Adrenal gland (tissue), 12 donors: ENCODE data around the gene DOCK11. TPM values are rescaled to one million over a fixed set of nuclear protein-coding genes. Genes with fewer than 3 reads are reported as not detected.

Experiments used
- DNase-seq, 7 donors: peaks; one replicate each; pipeline ENCODE4 v3.0.0-alpha.2; 2019 to 2020
- H3K27ac ChIP-seq, 5 donors: fragments of 200-600 bp; sonication (generic) in 4 of 5; 1 replicate in 3 of 5; 2 replicates in 2 of 5; pipeline versions ENCODE4 v1.5.1 to v1.8.0; 2016 to 2020; ENCODE audit warnings: mild to moderate bottlenecking in 1 of 5
- H3K27me3 ChIP-seq: fragments of 200-600 bp; 2 replicates; pipeline ENCODE4 v1.8.0; 2021
- H3K36me3 ChIP-seq, 2 donors: fragments of 200-600 bp; replicated peaks in 1 of 2; 1 replicate in 1 of 2; 2 replicates in 1 of 2; pipeline versions ENCODE4 v1.5.1 to v1.8.0; 2018 to 2022
- H3K4me1 ChIP-seq, 2 donors: fragments of 200-600 bp; replicated peaks in 1 of 2; 1 replicate in 1 of 2; 2 replicates in 1 of 2; pipeline versions ENCODE4 v1.5.1 to v1.8.0; 2018 to 2021
- H3K4me3 ChIP-seq, 4 donors: fragments of 200-600 bp; sonication (generic) in 3 of 4; one replicate each; pipeline ENCODE4 v1.5.1; 2016 to 2018
- H3K9me3 ChIP-seq, 3 donors: fragments of 200-600 bp; sonication (generic) in 1 of 3; replicated peaks in 1 of 3; 1 replicate in 2 of 3; 2 replicates in 1 of 3; pipeline versions ENCODE4 v1.5.1 to v1.8.0; 2016 to 2021
- POLR2A ChIP-seq, 2 donors: fragments of 450-650 bp; IDR thresholded peaks; one replicate each; pipeline ENCODE4 v1.6.1; 2017; ENCODE audit warnings: antibody characterized with exemption in 2 of 2, mild to moderate bottlenecking in 2 of 2, moderate library complexity in 1 of 2
- WGBS, 4 donors: extraction: QIAGEN DNeasy Blood & Tissue Kit in 2 of 4; methylation state at CpG; one replicate each; pipeline versions ENCODE4 v1.1.5 to v1.1.7; 2013 to 2017; 5-methylcytosine and 5-hydroxymethylcytosine counted together
- intact Hi-C, 2 donors: fragments of 100-400 bp; cut with DNase I; formaldehyde crosslinking; loops; one replicate each; pipeline versions ENCODE4 v1.14.1 to v1.15.0; 2022 to 2023
- polyA plus RNA-seq, 3 donors: library from polyadenylated mRNA; stranded (reverse); fragments of 200-250 nt in 2 of 3; fragments of 350-450 nt in 1 of 3; fragmentation: Illumina TruSeq in 1 of 3; extraction: RNeasy Lipid Tissue Mini Kit (QIAGEN cat#74804) in 1 of 3; gene quantifications; one replicate each; pipeline ENCODE4 v1.2.3, GENCODE V29; 2013 to 2014
- total RNA-seq, 9 donors: library from RNA; depleted of rRNA in 4 of 9; stranded (reverse); fragments of >200 nt in 4 of 9; fragments of 120-200 nt in 1 of 9; fragmentation: NEBNext Ultra II Directional in 1 of 9; extraction: Animal tissue kit (Norgen Biotek cat#: 25700) in 1 of 9; gene quantifications; one replicate each; pipeline versions ENCODE4 v1.1.0 to v1.2.4, GENCODE V29; 2013 to 2023
- TF ChIP-seq, protein P1 (sequence below), 6 experiments: fragments of 450-650 bp in 4 of 6; fragments of 200-600 bp in 2 of 6; sonication (generic) in 1 of 6; IDR thresholded peaks; 1 replicate in 5 of 6; 2 replicates in 1 of 6; pipeline versions ENCODE4 v1.5.1 to v1.8.0; 2016 to 2021; ENCODE audit warnings: antibody characterized with exemption in 6 of 6, mild to moderate bottlenecking in 2 of 6, moderate library complexity in 1 of 6
- donor health status: healthy with polysubstance abuse.
- donor health status: Bipolar disorder and iron deficiency.
- donor health status: DM: yes; HTN: yes; CAD: no.
- donor health status: DM: no; HTN: no; CAD: no.
- donor health status: DM: no; HTN: no; CAD: no.
- donor health status: DM: yes; HTN: yes; CAD: no.

Gene DOCK11
- total and polyA plus RNA-seq, 12 donors: 4.8 to 28.1 (median 13.2) TPM

DNA sequence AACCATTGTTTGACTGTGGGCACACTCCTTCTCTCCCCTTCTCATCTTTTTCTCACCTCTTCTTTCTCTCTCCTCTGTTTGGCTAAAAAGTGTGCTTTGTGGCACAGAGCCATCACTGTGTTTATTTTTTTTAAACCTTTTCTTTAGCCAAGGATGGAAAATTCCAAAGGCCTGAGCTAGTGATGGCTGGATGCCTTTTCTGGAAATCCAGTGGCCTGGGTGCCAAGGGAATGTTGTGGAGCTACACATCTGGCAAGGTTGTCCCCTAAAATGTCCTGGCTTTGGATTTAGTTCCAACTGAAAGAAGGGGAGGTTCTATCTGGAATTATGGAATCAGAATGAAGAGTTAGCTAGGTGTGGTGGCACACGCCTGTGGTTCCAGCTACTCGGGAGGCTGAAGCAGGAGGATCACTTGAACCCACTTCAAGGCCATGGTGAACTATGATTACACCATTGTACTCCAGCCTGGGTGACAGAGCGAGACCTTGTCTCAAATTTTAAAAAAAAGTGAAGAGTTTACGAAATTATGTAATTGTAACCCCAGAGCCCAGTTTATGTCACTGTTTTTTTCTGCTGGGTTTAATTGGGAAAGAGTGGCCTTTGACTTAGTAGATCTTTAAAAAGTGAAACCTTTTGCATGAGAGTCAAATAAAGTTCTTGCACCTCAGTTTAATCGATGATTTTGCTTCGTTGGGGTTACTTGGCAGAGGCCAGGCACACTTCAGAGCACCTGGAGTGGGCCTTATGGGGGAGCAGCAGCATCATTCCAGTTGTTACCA lies 17.7 kb downstream of the DOCK11 start:
- intact Hi-C loops: no loop called here
- no peaks in the 10 kb centered on the region for H3K4me1 ChIP-seq

DNA sequence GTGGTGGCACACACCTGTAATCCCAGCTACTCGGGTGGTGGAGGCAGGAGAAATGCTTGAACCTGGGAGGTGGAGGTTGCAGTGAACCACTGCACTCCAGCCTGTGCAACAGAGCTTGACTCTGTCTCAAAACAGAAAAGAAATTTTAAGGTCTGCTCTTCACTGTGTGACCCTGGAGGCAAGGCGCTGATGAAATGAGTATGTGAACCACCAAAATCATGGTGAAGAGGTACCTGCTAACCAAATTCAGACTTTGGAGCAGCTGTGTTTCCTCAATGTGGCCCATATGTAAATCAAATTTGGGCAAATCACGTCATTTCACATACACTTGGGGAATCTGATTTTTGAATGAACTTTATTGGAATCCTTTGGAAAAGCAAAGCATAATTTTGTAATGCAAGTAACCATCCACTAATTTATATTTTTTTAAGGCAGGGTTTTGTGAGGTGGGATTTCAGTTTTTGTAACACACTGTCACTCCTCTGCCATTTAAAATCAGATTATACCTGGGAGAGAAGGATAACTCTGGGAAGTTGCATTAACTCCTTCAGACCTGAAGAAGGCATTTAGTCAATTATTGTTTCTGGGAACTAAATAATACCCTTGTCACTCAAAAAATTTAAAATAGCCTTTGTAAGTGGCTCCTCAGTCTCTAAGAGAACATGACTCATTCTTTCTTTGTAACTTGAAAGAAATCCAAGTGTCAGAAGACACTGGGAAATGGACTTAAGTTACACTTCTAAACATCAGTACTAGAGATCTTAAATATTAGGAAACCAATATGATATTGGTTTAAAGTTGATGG lies 24.0 kb downstream of the DOCK11 start:
- H3K4me3 ChIP-seq: no peak overlapping the region
- TF ChIP-seq POLR2A (IDR thresholded peaks at IDR 0.05): no peak
- TF ChIP-seq, protein P1, sequence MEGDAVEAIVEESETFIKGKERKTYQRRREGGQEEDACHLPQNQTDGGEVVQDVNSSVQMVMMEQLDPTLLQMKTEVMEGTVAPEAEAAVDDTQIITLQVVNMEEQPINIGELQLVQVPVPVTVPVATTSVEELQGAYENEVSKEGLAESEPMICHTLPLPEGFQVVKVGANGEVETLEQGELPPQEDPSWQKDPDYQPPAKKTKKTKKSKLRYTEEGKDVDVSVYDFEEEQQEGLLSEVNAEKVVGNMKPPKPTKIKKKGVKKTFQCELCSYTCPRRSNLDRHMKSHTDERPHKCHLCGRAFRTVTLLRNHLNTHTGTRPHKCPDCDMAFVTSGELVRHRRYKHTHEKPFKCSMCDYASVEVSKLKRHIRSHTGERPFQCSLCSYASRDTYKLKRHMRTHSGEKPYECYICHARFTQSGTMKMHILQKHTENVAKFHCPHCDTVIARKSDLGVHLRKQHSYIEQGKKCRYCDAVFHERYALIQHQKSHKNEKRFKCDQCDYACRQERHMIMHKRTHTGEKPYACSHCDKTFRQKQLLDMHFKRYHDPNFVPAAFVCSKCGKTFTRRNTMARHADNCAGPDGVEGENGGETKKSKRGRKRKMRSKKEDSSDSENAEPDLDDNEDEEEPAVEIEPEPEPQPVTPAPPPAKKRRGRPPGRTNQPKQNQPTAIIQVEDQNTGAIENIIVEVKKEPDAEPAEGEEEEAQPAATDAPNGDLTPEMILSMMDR (IDR thresholded peaks at IDR 0.05): no peak
- no peaks in the 10 kb centered on the region for H3K36me3 ChIP-seq
- H3K27me3 ChIP-seq: no peaks in the 10 kb centered on the region
- H3K9me3 ChIP-seq: no peaks in the 10 kb centered on the region
- WGBS, 4 donors: 59 to 94% (median 68%) methylated on average over 3 of the region's 3 CpGs
- H3K27ac ChIP-seq: peak overlapping the region in 1 of 5 donors; percentile 43
- intact Hi-C loops: no loop called here
- DNase-seq: no peak
- H3K4me1 ChIP-seq: peaks cover 0 to 7% of the 10 kb centered on the region in 2 donors

More for the DNA sequence above, 17.7 kb downstream of the DOCK11 start:
- WGBS, 4 donors: 81 to 86% (median 84%) methylated on average over 6 of the region's 6 CpGs
- TF ChIP-seq POLR2A (IDR thresholded peaks at IDR 0.05): no peak
- TF ChIP-seq, protein P1 (IDR thresholded peaks at IDR 0.05): no peak
- Histone ChIP-seq H3K4me3 (no peak overlapping the region), H3K27me3 (no peaks in the 10 kb centered on the region), H3K9me3 (no peaks in the 10 kb centered on the region), H3K36me3 (no peaks in the 10 kb centered on the region), H3K27ac (no peak overlapping the region)
- DNase-seq: no peak

- TF ChIP-seq POLR2A (IDR thresholded peaks at IDR 0.05): no peak
- TF ChIP-seq, protein P1 (IDR thresholded peaks at IDR 0.05): no peak
- 46 to 80% (median 56%) methylated on average over 5 of the region's 5 CpGs for WGBS, 4 donors
- Histone ChIP-seq H3K9me3 (no peaks in the 10 kb centered on the region), H3K36me3 (no peaks in the 10 kb centered on the region), H3K27me3 (no peaks in the 10 kb centered on the region), H3K27ac (peak overlapping the region in 1 of 5 donors; percentile 43), H3K4me3 (no peak overlapping the region), H3K4me1 (peaks cover 0 to 7% of the 10 kb centered on the region in 2 donors)
- DNase-seq: no peak
- intact Hi-C loops: no loop called here
These were observed 24.9 kb downstream of the DOCK11 start for GRCh38 chrX:118520216-118521206.
